ENCODE data around the gene WDPCP.
"Not testable (repeated sequence)": the region's sequence is repeated elsewhere in the genome, so short reads cannot be mapped to it uniquely, and the experiment has no call there.

Gene WDPCP, protein sequence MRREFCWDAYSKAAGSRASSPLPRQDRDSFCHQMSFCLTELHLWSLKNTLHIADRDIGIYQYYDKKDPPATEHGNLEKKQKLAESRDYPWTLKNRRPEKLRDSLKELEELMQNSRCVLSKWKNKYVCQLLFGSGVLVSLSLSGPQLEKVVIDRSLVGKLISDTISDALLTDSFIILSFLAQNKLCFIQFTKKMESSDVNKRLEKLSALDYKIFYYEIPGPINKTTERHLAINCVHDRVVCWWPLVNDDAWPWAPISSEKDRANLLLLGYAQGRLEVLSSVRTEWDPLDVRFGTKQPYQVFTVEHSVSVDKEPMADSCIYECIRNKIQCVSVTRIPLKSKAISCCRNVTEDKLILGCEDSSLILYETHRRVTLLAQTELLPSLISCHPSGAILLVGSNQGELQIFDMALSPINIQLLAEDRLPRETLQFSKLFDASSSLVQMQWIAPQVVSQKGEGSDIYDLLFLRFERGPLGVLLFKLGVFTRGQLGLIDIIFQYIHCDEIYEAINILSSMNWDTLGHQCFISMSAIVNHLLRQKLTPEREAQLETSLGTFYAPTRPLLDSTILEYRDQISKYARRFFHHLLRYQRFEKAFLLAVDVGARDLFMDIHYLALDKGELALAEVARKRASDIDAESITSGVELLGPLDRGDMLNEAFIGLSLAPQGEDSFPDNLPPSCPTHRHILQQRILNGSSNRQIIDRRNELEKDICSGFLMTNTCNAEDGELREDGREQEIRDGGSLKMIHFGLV

DNA sequence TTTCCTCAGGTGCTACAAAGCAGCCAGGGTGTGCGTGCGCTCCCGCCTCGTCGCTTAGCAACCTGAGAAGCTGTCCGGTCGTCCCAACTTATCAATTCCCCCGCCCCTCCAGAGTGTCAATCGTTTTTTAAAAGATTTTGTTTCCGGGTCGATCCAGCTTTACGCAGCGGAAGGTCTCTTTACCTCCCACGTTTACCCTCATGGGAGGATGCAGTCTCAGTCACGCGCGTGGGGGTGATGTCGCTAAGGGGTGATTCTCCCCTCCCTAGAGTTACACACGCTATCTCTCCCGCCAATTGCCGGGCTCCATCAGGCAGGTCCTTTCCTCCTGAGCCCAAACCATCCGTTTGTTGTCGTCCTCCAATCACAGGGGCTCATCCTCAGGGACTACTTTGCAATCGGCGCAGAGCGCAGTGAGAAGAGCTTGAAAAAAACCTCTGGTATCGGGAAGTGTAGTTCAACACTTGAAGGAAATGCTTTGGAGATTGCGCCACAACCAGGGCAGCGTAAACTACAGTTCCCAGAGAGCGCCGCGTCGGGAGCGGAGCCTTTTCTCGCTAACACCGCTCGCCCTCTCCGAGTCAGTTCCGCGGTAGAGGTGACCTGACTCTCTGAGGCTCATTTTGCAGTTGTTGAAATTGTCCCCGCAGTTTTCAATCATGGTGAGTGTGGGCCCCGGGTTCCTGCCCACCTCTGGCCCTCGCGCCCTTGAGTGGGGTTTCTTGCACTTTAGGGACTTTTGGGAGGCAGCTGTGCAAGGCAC is at the start of gene WDPCP, which contains the start of gene MDH1:
TSS of gene WDPCP (minus strand) at position 93 of the 763 bp plus-strand sequence. CDS start 206 bp downstream, outside the sequence.
TSS of gene MDH1 (plus strand) at position 579 of the 763 bp plus-strand sequence. CDS start at position 660, 81 bp downstream.
- Mint-ChIP-seq H3K27me3 (no peaks in the 10 kb centered on the region), H3K9me3 (no peaks in the 10 kb centered on the region), H3K4me3 (peak within 1 kb of the TSS; percentile 94), H3K4me1 (peaks cover 40% of the 10 kb centered on the region), H3K27ac (peak within 1 kb of the TSS; percentile 85), H3K36me3 (no peaks in the 10 kb centered on the region)

DNA sequence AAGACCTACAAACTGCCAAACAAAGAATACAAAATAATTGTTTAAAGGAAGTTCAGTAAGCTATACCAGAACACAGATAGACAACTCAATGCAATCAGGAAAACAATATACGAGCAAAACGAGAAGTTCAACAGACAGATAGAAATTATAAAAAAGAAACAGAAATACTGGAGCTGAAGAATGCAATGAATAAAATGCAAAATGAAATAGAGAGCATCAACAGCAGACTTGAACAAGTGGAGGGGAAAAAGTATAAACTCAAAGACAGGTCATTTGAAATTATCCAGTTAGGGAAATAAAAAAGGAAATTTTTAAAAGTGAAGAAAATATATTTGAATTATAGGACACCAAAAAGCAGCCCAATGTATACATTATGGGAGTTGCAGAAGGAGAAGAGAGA is 44.1 kb upstream of the WDPCP start:
- peaks cover 43% of the 10 kb centered on the region for H3K9me3 Mint-ChIP-seq
- peaks cover 12% of the 10 kb centered on the region for H3K27me3 Mint-ChIP-seq
- peaks cover 11% of the 10 kb centered on the region for H3K36me3 Mint-ChIP-seq
- no peak overlapping the region for H3K4me3 Mint-ChIP-seq
- H3K27ac Mint-ChIP-seq = no peak overlapping the region
- no peaks in the 10 kb centered on the region for H3K4me1 Mint-ChIP-seq

DNA sequence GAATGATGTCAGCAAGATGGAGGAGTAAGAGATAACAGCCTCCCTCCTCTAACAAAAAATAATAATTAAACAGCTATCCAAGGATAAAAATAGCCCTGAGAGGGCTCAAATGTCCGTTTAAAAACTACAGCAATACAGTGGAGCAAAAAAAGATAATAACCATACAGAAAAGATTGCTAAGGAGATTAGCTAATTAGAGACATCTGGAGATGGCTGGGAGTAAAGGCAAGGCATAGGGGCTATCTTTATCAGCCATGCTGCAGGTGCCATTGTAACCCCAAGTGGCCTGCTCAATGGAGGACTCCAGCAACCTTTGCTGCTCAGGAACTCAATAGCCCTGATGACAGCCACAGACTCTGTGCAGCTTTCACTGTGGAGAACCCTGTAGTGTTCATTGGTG is 43.2 kb upstream of the WDPCP start:
- Mint-ChIP-seq H3K36me3 (peaks cover 11% of the 10 kb centered on the region), H3K4me1 (no peaks in the 10 kb centered on the region), H3K27me3 (peaks cover 12% of the 10 kb centered on the region), H3K9me3 (peaks cover 43% of the 10 kb centered on the region), H3K27ac (no peak overlapping the region), H3K4me3 (no peak overlapping the region)

DNA sequence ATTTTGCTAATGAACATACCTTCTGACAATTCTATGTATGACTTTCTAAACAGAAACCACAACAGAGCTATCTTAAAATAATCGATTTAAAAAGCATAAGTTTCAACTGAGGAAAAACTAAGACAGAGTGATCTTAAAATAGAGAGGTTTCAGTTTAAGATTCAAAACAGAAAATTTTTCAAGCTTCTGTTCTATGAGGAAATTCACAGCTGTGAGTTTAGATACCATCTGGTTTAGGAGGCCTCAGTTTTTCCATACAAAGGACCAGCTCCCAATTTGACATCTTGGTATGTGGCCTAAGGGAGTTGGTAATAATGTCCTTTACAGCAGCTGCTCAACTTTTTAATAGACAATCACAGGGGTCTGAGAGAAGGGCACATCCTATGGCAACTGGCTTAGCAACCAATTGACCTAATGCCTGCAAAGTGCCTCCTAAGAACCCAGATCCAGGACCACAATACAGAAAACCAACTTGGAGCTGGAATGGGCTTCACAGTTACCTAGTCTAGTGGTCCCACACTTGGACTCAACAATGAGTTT is 40.2 kb upstream of the WDPCP start:
- Mint-ChIP-seq H3K9me3 (peaks cover 20% of the 10 kb centered on the region), H3K27ac (no peak overlapping the region), H3K27me3 (peaks cover 6% of the 10 kb centered on the region), H3K36me3 (peaks cover 7% of the 10 kb centered on the region), H3K4me3 (no peak overlapping the region), H3K4me1 (no peaks in the 10 kb centered on the region)

DNA sequence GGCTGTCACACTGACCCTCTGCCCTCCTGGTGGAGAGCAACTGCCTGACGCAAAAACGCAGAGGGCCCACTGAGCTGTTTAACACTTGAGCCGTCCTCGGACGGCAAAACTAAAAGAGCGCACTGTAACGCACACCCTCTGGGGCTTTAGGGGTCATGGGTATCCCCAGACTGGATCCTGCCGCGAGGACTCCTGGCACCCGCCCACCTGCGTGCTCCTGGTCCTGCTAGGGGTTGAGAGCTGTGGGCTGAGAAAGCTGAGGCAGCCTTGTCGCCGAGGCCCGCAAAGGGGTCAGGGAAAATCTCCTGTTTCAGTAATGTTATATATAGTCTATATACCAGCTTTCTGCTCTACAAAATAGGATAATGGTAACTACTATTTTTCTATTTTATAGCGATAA is 39.6 kb upstream of the WDPCP start:
- no peak overlapping the region for H3K27ac Mint-ChIP-seq
- H3K4me1 Mint-ChIP-seq = no peaks in the 10 kb centered on the region
- H3K27me3 Mint-ChIP-seq = peaks cover 6% of the 10 kb centered on the region
- H3K9me3 Mint-ChIP-seq = peaks cover 17% of the 10 kb centered on the region
- H3K36me3 Mint-ChIP-seq = peaks cover 5% of the 10 kb centered on the region
- no peak overlapping the region for H3K4me3 Mint-ChIP-seq

DNA sequence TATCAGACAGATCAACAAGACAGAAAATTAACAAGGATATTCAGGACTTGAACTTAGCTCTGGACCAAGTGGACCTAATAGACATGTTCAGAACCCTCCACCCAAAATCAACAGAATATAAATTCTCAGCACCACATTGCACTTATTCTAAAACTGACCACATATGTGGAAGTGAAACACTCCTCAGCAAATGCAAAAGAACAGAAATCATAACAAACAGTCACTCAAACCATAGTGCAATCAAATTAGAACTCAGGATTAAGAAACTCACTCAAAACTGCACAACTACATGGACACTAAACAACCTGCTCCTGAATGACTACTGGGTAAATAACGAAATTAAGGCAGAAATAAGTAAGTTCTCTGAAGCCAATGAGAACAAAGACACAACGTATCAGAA is 35.5 kb upstream of the WDPCP start:
- H3K27me3 Mint-ChIP-seq, H3K36me3 Mint-ChIP-seq, H3K4me1 Mint-ChIP-seq, H3K4me3 Mint-ChIP-seq, H3K27ac Mint-ChIP-seq, H3K9me3 Mint-ChIP-seq: not testable (repeated sequence)

DNA sequence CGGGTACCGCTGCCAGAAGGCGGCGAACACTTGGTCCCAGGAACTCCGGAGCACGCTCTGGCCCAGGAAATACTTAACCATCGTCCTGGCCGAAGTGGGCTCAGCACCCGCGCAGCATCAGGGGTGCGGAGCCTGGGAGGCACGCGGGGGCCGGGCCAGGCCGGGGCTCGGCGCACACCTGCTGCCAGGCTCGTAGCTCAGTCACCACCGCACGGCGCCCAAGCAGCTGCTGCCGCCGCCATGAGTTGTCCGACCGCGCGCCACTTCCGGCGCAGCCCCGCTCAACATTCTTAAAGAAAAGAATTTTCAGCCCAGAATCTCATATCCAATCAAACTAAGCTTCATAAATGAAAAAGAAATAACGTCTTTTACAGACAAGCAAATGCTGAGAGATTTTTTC is 34.5 kb upstream of the WDPCP start:
- Mint-ChIP-seq H3K9me3 (no peaks in the 10 kb centered on the region), H3K4me1 (no peaks in the 10 kb centered on the region), H3K27me3 (peaks cover 6% of the 10 kb centered on the region), H3K27ac (no peak overlapping the region), H3K4me3 (no peak overlapping the region), H3K36me3 (no peaks in the 10 kb centered on the region)

DNA sequence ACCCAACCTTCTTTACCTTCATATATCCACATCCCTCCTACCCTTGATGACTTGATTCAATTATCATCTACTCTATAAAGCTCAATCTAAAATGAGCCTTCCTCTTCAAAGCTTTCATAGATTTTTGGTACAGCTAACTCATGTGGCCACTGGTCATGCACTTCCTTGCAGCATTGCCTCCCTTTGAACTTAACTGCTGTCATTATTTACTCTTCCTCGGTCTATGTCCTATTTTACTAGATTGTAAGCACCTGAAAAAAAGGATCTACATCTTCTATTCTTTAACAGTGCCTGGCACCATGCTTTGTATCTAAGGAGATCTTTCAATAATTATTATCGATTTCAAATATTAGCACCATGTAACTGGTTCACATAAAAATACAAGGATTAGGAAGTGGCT is 31.1 kb upstream of the WDPCP start:
- no peak overlapping the region for H3K4me3 Mint-ChIP-seq
- H3K36me3 Mint-ChIP-seq = no peaks in the 10 kb centered on the region
- H3K27me3 Mint-ChIP-seq = peaks cover 4% of the 10 kb centered on the region
- no peaks in the 10 kb centered on the region for H3K9me3 Mint-ChIP-seq
- H3K27ac Mint-ChIP-seq = no peak overlapping the region
- H3K4me1 Mint-ChIP-seq = no peaks in the 10 kb centered on the region

DNA sequence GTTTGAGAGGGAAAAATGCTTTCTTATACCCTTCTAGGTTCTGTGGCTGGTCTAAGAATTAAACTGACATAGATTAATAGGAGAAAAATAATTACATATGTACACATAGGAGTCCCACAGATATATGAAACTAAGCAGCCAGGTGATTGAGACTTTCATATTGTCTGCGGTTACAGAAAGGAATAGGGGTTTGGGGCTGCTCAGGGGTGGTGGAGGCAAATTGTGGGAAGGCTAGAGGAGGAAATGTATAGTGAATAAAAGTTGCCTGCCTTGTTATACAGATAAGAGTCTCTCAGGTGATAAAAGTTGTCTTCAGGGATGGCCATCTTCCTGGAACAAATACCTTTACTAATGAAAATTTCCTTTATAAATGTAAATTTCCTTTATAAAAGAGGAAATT is 29.1 kb upstream of the WDPCP start:
- Mint-ChIP-seq H3K27me3 (peaks cover 4% of the 10 kb centered on the region), H3K4me3 (no peak overlapping the region), H3K27ac (no peak overlapping the region), H3K36me3 (no peaks in the 10 kb centered on the region), H3K9me3 (no peaks in the 10 kb centered on the region), H3K4me1 (no peaks in the 10 kb centered on the region)

DNA sequence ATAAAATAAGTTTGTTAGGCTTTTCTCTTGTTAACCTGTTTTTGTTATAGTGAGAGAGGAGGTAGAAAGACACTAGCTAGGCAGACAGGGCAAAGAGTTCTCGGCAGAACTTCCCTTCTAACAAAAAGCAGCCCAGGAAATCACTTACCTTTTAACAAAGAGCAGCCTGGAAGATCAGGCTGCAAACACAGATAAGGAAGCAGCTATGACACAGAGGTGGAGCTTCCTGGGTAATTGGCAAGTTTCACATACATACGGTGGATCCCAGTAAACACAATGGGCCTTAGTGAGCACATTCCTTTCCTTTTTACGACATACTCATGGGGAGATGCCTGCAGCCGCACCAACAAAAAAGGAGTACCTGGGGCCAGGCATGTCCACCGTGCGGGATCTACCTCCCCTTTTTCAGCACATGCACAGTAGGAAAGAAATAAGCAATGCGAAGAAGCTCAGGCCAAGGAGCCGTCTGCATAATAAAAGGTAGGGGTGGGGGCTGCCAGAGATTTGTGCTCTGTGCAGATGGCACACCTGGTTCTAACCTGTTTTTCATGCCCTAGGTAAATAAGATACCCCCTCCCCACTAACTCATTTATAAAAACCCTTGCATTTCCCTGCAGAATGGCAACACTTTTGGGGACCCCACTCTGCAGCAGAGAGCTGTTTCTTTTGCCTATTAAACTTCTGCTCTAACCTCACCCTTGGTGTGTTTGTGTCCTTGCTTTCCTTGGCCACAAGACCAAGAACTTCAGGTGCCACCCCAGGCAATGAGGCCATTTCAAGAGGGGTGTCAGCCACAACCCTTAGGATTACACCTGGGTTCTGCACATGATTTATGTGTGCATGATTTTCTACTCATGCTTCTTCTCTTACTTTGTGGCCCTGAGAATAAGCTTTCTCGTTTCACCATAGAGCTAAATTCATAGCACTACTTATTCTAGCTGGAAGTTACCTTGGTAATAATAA is 27.0 kb upstream of the WDPCP start:
- Mint-ChIP-seq H3K27me3 (peaks cover 3% of the 10 kb centered on the region), H3K36me3 (no peaks in the 10 kb centered on the region), H3K4me1 (no peaks in the 10 kb centered on the region), H3K9me3 (no peaks in the 10 kb centered on the region), H3K27ac (no peak overlapping the region), H3K4me3 (no peak overlapping the region)

DNA sequence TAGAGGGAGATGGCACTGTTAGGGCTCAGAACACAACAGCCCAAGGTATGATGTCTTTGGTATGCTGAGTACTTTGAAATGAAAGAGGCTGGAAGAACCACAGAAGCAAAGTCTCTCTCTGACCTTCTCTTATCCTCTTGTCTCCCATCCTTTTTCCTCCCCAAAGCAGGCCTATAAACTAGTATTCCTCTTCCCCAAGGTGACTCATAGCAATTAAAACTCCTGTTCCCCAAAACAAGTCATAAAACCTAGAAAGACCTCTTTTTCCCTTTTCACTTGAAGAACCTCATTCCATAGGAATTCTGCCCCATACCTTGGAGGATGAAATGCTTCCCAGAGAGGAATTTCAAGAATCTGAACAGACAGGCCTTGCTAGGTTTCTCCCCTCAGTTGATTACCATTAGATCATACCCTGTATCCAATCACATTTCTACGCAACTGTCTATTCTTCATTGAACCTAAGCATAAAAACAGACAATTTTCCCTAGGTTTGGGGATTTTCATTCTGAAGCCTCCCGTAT is 26.2 kb upstream of the WDPCP start:
- Mint-ChIP-seq H3K9me3 (no peaks in the 10 kb centered on the region), H3K27me3 (peaks cover 3% of the 10 kb centered on the region), H3K36me3 (no peaks in the 10 kb centered on the region), H3K4me1 (no peaks in the 10 kb centered on the region), H3K27ac (no peak overlapping the region), H3K4me3 (no peak overlapping the region)

DNA sequence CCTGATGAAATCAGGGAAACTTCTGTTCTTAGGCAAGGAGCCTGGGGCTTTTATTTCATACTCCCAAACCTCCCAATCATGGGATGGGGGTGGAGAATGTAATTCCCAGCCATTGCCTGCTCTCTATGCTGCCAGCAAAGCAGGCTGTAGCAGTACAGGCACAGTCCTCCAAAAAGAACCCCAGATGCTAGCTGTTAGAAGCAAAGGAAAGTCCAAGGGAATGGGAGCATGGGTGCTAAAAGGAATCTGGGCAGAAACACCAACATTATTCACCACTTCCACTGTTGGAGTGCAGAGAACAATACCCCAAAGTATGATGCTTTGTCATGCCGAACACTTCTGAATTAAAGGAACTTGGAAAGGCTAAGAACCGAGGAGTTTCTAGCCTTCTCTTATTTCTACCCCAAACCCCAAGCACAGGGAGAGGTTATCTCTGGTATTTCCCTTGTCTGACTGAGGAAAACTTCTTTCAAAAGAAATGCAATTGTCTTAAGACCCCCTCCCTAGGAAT is 25.2 kb upstream of the WDPCP start:
- Mint-ChIP-seq H3K4me3 (no peak overlapping the region), H3K9me3 (no peaks in the 10 kb centered on the region), H3K27ac (no peak overlapping the region), H3K27me3 (no peaks in the 10 kb centered on the region), H3K4me1 (no peaks in the 10 kb centered on the region), H3K36me3 (no peaks in the 10 kb centered on the region)

DNA sequence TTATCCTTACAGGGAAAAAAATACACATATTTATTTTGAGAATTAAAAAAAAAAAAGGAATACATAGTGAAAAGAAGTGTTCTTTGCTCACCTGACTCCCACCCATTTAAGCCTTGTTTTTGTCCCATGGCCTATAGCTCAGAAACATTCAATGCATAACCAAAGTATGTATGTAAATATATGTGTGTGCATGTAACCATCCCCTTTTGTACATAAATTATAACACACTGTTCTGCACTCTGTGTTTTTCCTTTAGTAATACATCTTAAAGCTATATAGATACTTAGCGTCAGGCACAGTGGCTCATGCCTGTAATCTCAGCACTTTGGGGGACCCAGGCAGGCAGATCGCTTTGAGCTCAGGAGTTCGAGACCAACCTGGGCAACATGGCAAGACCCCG is 22.2 kb upstream of the WDPCP start:
- Mint-ChIP-seq H3K36me3 (peaks cover 6% of the 10 kb centered on the region), H3K4me1 (no peaks in the 10 kb centered on the region), H3K9me3 (no peaks in the 10 kb centered on the region), H3K27me3 (no peaks in the 10 kb centered on the region), H3K4me3 (no peak overlapping the region), H3K27ac (no peak overlapping the region)

DNA sequence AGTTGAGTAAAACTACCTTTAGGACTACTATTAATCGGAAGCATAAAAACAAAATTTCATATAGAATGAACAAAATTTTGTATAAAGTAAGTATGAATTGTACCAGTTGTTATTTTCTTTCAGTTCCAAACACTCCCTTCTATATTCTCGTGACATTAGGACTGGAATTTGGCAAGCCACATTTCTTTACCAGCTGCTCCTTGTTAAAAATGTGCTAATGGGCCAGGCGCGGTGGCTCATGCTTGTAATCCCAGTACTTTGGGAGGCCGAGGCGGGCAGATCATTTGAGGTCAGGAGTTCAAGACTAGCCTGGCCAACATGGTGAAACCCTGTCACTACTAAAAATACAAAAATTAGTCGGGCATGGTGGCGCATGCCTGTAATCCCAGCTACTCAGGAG is 20.6 kb upstream of the WDPCP start:
- H3K9me3 Mint-ChIP-seq, H3K4me3 Mint-ChIP-seq, H3K4me1 Mint-ChIP-seq: not testable (repeated sequence)

More for the DNA sequence above, 20.6 kb upstream of the WDPCP start:
- H3K36me3 Mint-ChIP-seq = peaks cover 10% of the 10 kb centered on the region
- H3K27ac Mint-ChIP-seq, H3K27me3 Mint-ChIP-seq: not testable (repeated sequence)
